Keratinocyte (primary cell): Measurements from ENCODE around the gene AIRE.

ENCODE experiments used
- EZH2 ChIP-seq: IDR thresholded peaks from one replicate; pipeline ENCODE4 v1.6.1; 2012; ENCODE audit warnings: inconsistent platforms, mild to moderate bottlenecking, low read length, moderate library complexity
- TF ChIP-seq, protein P1 (sequence below), 3 experiments: IDR thresholded peaks in 1 of 3; conservative IDR thresholded peaks in 1 of 3; optimal IDR thresholded peaks in 1 of 3; 2 replicates in 2 of 3; 3 replicates in 1 of 3; pipeline versions ENCODE3 to v1.5.1; 2011; ENCODE audit warnings: low read length in 3 of 3, mild to moderate bottlenecking in 3 of 3, moderate library complexity in 2 of 3, control low read depth in 1 of 3, inconsistent platforms in 1 of 3; ENCODE audit not compliant: insufficient read depth in 2 of 3; ENCODE audit errors: extremely low read depth in 1 of 3

DNA sequence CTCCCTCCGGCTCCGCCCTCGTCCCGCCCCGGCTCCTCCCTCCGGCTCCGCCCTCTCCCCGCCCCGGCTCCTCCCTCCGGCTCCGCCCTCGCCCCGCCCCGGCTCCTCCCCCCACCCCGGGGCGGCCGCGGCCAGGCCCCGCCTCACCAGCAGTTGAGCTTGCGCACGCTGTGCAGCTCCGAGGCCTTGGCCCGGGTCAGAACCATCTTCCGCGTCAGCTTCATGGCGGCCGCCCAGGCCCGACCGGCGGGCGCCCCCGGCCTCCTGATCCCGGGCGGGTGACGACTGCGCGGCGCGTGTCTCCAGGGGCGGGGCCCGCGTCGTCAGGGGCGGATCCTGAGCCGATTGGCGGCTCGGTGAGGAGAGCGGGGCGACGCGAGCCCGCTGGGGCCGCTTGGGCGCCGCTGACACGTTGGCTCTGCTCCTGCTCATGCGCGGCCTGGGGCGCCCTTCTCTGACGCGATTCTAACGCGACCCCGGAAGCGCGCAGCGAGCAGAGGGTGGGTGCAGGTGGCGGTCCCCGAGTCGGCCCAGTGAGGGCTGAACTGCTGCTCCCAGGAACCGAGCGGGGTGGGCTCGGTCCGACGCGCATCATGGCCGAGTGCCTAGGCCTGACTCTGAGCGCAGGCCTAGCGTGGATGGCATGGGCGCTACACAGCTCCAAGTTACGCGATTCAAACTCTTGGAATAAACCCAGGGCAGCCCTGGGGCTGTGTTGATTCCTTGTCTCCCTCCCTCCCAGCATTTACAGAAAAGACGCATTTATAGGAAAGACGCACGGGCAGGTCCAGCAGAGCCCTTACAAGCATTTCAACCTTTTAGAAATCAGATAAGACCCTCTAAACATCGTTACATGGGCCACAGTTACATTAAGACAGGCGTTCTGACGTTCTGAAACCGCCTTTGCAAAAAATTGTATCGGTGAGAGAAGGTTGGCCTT is 53.6 kb downstream of the AIRE start, which contains the start of gene CFAP410:
- TF ChIP-seq, protein P1, sequence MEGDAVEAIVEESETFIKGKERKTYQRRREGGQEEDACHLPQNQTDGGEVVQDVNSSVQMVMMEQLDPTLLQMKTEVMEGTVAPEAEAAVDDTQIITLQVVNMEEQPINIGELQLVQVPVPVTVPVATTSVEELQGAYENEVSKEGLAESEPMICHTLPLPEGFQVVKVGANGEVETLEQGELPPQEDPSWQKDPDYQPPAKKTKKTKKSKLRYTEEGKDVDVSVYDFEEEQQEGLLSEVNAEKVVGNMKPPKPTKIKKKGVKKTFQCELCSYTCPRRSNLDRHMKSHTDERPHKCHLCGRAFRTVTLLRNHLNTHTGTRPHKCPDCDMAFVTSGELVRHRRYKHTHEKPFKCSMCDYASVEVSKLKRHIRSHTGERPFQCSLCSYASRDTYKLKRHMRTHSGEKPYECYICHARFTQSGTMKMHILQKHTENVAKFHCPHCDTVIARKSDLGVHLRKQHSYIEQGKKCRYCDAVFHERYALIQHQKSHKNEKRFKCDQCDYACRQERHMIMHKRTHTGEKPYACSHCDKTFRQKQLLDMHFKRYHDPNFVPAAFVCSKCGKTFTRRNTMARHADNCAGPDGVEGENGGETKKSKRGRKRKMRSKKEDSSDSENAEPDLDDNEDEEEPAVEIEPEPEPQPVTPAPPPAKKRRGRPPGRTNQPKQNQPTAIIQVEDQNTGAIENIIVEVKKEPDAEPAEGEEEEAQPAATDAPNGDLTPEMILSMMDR (optimal IDR thresholded peaks at IDR 0.05 in 1 of 3, IDR thresholded peaks at IDR 0.05 in 1 of 3, conservative IDR thresholded peaks at IDR 0.05 in 1 of 3; ENCODE audit: extremely low read depth in 1 of 3, insufficient read depth in 2 of 3, low read length in 3 of 3) = no peak
- no peak for TF ChIP-seq EZH2
